Measurements from ENCODE around the gene PLSCR1.

DNA sequence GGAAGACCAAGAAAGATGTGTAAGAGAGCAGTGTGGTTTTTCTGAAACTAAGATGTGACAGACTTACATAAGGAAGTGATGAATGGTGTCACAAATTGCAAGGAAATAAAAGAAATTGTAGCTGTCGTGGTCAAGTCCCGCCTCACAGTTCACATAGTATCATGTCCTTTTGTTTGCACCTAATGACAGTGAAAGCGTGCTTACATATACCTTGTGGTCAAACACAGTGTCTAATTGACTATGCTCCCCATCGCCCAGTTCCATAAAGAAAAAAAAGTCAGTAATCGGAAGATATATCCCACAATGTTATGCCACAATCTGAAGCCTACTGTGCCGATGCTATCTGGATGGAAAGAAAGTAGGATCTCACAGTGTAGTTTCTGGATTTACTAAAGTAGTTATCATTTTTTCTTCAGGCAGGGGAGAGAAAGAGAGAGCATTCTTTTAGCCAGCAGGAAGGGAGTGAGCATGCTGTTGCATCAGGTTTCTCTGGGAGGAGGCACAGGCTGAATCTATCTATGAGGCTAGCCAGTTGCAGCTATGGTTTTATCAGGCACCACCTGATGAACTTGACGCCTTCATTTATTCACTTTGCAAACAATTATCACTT, 9.8 kb upstream of the PLSCR1 start:
- TF ChIP-seq, protein P1, sequence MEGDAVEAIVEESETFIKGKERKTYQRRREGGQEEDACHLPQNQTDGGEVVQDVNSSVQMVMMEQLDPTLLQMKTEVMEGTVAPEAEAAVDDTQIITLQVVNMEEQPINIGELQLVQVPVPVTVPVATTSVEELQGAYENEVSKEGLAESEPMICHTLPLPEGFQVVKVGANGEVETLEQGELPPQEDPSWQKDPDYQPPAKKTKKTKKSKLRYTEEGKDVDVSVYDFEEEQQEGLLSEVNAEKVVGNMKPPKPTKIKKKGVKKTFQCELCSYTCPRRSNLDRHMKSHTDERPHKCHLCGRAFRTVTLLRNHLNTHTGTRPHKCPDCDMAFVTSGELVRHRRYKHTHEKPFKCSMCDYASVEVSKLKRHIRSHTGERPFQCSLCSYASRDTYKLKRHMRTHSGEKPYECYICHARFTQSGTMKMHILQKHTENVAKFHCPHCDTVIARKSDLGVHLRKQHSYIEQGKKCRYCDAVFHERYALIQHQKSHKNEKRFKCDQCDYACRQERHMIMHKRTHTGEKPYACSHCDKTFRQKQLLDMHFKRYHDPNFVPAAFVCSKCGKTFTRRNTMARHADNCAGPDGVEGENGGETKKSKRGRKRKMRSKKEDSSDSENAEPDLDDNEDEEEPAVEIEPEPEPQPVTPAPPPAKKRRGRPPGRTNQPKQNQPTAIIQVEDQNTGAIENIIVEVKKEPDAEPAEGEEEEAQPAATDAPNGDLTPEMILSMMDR (IDR thresholded peaks at IDR 0.05), result no peak
- no peak for TF ChIP-seq EZH2 (IDR thresholded peaks at IDR 0.05; ENCODE audit: borderline replicate concordance, insufficient read depth, low read depth, low read length, poor library complexity, severe bottlenecking)
